Hepatic stellate cell (primary cell): ENCODE measurements around the gene TSPOAP1.
"Not testable (repeated sequence)": the region's sequence is repeated elsewhere in the genome, so short reads cannot be mapped to it uniquely, and the experiment has no call there.

Source experiments
- DNase-seq: peaks from one replicate; pipeline ENCODE4 v3.0.0; 2011; ENCODE audit warnings: low spot score

The TSPOAP1 gene

DNA sequence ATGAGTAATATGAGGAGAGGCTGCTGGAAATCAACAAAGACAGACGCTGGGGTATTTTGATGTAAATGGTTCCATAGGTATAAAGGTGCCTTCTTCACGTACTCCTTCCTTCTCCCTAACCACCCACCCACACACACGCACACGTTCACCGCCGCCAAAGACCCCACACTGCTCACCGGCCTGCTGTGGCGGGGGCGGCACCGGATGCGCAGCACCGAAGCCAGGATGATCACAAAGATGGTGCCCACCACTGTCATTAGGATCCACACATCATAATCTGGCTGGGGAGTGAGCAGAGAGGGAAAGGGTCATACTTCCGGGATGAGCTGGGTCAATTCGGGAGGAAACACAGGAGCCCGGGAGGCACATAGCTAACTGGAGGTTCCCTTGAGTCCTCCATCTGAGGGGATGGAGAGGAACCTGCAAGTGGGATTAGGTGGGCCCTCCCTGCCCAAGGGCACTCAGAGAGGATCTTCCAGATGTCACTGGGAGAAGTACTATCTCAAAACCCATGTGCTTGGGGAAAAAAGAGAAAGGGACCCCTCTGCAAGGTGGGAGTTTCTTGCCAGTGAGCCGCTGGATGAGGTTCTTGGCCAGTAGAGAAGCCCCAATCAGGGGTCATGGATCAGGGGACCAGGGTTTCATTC, 33.9 kb upstream of the TSPOAP1 start:
- no peak for DNase-seq

DNA sequence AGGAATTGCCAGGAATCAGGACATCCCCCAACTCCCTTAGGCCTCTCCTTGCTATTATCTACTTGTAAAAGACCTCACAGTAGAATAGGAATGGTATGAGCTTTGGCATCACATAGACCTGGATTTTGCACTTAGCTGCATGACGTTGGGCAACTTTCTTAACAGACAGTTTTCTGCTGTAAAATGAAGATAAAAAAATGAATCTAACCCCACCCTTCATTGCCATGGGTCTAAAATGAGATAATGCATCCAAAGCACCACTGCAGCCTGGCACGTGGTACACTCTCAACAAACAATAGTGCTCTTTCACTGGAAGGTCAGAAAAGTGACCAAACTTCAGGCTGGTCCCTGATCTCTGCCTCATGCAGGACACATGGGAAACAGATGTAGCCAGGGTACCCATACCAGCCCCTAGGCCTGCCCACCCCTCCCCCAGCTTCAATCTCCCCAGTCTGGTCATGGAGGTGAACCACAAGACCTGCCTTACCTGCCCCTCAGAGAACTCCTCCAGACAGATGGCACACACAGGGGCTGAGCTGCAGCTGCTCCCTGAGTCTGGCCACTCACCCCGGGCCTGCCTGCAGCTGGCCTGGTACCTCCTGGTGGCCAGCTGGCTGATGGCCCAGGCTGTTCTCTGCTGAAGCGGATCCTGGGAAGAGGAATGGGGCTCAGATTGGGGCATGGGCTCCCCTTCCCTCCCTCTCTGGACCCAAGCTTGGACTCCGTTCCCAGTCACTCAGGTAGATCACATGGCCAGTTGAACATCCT, 31.9 kb upstream of the TSPOAP1 start:
- no peak for DNase-seq

DNA sequence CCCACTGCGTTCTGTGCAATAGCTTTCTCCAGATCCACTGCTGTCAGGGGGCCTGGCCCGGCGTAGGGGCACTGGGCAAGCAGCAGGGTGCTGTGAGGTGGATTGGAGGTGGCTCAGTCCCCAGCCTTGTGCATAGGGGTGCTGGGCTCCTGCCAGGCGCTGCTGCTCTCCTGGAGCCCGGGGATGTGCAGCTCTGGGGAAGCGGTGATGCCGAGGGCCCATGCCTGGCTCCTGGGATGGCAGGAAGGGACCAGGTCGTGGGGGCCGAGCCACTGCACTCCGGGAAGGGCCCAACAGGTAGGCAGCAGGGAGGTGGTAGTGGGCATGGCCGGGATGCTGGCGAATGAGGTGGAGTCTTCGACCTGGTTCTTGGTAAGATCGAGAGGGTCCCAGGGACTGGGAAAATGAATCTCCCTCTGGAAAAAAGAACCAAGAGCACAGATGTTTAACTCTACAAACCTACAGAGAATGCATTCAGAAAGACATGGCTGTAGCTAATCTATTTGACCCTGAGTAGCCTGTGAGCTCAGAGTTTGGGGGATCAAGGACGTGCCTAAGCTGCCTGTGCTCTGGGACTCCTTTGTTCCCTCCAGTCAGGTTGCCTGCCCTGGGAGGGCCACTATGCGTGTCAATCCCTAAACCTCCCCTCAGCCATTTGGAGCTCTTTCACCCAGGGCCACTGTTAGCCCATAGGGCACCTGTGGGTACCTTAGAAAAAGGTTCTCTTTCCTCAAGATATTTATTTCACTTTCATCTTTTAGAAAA, 30.0 kb upstream of the TSPOAP1 start:
- no peak for DNase-seq

DNA sequence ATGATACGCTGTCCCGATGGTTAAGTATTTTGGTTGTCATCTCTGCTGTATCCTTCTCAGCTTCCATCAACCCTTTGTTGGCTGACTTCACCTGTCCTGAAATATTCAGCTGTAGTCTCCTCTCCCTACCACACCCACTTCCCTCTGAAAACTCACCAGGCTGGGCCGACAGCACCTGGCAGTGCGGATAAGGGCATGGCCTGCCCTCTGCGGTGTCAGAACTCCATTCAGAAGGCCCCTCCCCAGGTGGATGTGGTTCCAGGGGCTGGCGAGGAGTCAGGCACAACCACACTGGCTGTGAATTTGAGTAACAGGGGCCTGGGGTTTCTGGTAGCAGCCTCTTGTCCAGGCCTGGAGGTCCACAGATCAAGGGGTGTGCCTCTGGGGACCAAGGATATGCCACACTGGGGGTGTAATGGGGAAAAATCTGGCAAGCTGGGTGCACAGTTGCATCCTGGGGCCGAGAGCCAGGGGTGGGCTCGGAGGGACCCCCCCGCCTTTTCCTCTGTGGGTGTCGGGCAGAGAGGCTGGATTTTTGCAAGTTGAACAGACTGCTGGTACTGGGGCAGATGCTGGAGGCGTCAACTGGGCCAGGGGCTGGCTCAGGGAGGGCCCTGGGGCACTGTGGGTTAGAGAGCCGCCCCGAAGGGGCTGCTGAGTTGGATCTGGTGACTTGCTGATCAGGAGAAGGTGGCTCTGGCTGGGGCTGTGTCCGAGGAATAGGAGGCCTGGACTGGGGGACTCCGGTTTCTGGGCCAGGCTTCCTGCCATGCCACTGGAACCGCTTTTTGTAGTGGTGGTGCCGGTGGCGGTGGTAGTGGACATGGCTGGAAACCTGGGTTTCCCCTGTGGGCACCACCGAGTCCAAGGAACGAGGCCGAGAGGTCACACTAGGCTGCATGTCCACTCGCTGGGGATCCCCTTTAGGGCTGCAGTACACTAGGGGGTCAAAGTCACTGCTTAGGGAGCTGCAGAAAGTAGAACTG, 29.0 kb upstream of the TSPOAP1 start:
- no peak for DNase-seq

DNA sequence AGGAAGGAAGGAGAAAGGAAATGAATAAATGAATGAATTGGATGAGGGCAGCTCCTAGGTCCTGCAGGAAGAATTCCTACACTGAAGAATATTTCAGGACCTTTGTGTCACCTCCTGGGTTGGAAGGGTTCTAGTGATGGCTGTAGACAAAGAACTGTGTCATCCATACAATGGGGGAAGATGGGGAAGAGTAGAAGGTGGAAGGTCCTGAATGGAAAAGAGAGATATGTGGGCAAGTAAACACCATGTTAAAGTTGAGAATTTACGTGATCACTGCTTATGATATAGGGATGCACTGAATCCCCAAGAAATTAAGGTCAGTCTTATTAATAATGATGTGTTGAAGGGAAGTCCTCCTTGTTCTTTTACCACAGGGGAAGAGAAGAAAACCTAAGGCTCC, 27.6 kb upstream of the TSPOAP1 start:
- no peak for DNase-seq

DNA sequence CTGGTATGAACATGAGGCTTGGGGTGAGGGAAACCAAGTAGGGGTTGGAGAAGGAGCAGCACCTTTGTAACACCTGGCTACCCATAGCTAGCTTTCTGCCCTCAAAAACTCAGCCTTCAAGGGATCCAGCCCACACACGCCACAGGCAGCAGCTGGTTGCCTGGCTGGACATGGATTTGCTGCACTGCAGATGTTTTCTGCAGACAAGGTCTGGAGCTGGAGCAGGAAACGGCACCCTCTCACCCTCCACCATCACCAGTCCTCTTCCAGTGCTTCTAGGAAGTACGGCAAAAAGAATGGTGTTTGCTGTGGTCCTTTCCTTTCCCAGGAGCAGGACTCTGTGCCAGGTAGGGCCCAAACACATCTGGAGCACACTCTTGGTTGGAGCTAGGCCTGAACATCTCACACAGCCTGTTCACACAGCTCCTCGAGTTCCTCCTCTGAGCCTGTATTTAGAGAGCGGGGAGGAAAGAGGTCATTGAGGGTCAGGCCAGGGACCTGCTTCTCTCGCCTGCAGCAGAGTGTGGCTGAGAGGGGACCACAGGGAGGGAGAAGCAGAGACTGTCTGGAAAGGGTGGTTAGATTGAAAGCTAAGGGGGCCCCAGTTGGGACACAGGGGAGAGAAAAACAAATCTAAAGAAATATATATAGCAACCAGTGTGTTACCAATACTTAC, 26.1 kb upstream of the TSPOAP1 start:
- no peak for DNase-seq

DNA sequence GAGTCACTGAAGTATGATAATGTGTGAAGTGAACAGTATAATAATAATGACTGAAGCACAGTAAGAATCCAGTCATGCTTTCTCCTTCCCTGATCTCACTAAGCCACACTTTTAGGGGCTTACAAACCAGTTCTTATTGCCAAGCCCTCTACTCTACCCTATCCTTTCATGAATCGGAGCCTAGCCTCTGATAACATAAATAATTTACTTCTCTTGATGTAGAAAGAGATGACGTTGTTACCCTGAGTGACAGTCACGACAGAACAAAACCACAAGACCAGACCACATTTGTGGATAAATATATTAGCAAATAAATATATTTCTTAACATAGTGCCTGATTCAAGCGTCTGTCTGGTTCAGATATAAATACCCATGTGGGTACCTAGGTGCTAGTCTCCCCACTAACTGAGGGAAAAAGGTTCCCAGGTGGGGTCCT, 24.8 kb upstream of the TSPOAP1 start:
- no peak for DNase-seq

DNA sequence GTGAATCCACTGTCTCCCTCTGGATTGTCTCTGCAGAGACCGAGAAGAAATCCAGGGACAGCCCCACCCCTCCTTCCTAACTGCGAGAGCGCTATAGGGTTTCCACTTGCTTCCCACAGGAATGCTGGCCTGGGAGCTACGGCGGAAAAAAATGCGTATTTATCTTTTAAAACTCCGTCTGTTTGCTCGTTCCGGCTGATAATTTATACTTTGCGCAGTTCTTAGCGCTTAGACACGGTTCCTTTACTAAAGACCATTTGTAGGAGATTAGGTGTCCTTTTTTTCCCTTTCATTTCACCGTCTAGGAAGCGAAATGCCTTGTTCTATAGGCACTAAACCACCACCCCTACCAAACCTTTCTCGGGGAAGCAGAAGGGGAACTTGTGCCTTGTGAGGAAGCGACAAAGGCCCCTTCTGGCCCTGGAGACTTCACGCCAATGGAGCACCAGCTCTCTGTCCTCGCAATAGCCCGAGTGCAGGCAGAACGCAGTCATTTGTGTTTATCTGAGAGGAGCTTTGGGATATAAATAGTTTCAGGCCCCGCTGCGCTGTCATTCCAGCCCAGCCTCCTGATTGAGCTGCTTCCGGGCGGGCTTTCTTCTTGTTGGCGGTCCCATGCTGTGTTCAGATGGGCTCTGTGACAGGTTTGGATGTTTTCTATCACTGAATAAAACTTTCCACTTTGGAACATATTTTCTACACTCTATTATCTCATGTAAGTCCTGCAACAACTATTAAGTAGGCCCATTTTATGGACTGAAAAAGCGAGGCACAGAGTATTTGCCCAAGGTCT, 24.2 kb upstream of the TSPOAP1 start:
- peak; percentile 71 for DNase-seq

DNA sequence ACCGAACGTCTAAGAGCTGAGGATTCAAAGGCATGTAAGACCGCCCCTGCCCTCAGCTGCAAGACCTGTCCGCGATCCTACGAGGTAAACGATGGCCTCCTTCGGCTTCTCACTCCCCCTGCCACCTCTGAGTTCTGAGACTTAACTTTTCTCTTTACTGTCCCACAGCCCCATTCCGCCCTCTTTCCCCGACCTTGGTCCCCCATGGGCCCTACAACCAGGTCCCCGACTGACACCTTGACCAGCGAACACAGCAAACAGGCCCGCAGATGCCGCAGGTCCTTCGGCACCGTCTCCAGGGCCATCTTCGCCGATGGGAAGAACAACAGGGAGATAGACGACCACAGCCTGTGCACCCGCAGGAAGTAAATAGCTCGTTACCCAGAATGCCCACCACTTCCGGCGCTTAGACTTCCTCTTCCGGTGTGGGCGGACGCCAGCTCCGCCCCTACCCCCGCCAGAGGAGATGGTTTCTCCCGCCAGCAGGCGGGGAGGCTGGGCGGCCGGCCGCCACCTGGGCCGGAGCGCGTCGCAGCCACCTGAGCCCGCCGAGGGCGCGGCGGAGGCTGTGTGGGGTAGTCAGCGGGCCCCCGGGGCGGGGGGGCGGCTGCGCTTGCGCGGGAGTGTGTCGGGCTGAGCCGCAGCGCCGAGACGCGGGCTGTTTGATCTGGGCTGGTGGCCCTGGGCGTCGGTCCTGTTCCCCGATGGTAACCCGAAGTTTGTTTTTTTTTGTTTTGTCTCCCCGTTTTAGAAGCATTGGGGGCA, 23.4 kb upstream of the TSPOAP1 start, which contains the start of gene SUPT4H1:
Gene SUPT4H1 (minus strand): TSS at position 371 of the 765 bp plus-strand sequence. CDS start 66 bp downstream, at position 305.
- DNase-seq: peak; percentile 95

DNA sequence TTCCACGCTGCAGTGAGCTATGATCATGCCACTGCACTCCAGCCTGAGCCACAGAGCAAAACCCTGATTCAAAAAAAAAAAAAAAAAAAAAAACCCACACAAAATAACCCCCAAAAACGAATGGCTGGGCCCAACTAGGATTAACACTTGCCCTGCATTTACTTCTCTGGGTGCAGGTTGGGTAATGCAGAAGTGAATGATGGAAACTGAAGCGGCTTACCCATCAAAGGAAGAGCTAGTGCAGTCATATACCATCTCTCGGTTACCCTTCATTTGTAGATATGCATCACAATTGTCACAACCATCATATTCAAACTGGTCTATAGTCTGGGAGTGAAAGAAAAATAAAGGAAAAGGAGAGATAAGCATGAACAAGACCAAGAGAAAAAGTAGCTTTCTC, 22.6 kb upstream of the TSPOAP1 start:
- DNase-seq: no peak

DNA sequence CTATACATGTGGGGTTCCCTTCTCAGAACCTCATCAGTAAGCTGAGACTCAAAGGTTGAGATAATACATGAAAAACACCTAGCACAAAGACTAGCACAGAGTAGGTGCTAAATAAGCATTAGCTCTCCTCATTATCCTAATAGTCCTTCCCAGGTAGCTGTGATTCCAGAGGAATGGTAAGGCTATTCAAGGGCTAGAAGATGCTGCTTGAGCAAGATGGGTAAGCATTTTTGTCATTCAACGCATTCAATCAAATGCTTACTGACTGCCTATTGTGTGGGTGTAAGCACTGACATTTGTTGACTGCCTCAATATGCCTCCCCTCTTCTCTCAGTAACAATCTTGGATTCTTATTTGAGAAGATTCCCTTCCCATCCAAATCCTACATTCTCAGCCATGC, 19.4 kb upstream of the TSPOAP1 start:
- DNase-seq: no peak

DNA sequence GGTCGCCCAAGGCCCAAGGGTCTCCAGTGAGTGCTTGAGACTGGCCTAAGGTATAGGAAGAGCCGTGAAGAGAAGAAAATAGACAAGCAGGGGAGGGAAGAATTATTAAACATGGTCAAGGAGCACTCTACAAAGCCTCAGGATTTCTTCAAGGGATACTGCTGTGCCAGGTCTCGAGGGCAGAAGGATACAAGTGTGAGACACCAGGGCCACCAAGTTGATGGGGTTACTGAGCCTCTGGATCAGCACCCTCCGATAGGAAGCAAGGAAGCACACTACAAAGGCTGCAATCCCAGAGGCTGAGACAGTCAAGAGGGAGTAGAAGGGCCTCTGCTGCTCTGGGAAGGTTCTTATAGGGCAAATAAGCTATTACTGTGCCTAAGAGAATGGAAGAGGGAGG, 16.9 kb upstream of the TSPOAP1 start:
- DNase-seq: no peak

DNA sequence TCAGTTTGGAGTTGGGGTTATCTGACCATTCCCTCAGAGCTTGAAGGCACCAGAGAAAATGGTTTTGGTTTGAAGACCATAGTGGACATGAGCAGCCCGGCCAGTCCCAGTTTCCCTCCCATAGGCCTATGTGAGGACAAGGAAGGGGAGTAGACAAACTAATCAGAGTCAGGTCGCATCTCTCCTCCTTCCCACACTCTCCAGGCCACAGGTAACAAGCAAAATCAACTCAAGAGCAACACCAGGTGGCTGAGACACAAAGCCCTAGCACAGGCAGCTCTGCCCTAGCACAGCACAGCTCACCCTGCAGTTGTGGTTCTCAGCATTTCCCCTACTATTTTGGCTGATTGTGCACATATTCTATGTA, 16.2 kb upstream of the TSPOAP1 start:
- no peak for DNase-seq

DNA sequence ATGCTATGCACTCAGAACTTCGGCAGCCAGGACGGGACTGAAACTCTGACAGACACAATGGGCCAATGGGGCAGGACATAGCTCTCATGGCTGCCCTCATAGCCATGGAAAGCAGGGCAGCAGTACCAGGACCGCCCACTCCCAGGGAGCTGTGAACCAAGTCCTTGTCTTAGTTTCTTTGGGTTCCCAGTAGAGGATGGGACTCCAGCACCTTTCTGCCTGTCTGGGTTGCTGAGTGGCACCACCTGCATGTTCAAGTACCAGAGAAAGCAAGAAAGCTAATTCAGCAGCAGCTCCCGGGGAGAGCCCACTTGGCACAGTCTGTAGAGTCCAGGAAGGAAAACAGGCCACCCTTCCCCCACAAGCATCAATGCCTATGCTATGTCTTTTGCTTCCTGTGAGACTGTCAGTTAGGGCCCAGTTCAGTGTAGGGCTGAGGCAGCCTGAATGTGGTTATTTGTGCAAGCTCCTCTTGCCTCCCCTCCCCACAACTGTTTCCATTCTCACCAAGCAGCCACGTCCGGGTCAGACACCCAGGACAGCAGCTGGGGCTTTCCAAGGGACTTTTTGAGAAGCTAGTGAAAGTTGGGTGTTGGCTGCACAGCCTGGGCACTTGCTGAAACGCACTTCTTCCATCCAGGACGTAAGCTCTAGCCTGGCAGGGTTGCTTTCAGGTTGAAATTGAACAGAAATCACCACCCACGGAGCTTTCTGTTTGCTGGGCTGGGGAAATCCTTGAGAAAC, 15.6 kb upstream of the TSPOAP1 start:
- no peak for DNase-seq

DNA sequence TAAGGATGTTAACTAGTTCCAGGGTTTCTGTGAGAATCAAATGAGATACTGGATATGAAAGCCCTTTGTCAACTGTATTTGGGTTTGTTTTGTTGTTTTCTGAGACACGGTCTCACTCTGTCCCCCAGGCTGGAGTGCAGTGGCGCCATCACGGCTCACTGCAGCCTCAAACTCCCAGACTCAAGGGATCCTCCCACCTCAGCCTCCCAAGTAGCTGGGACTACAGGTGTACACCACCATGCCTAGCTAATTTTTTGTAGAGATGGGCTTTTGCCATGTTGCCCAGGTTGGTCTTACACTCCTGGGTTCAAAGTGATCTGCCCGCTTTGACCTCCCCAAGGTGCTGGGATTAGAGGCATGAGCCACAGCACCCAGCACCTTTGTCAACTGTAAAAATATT, 14.5 kb upstream of the TSPOAP1 start:
- no peak for DNase-seq

DNA sequence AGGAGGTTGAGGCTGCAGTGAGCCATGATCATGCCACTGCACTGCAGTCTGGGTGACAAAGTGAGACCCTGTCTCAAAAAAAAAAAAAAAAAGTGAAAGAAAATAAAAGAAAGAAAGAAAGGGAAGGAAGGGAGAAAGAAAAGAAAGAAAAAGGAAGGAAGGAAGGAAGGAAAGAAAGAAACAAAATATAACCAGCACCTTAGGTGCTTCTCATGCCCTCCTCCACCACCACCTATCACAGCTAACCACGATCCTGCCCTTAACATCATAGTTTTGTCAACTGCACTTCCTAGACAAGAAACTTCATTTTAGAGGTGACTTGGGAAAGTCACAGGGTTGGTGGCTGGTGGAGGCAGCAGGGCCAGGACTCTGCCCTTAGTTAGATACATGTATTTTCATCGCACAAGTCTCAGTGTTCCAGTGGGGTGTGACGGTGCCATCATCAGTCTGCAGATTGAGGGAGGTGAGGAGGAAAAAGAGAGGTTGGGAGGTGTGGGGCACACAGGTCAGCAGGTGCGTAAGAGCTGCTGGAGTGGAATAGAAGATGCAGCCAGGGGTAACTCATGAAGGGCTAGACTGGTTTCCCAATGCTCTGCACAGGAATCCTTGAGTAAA, 13.4 kb upstream of the TSPOAP1 start:
- DNase-seq: no peak

DNA sequence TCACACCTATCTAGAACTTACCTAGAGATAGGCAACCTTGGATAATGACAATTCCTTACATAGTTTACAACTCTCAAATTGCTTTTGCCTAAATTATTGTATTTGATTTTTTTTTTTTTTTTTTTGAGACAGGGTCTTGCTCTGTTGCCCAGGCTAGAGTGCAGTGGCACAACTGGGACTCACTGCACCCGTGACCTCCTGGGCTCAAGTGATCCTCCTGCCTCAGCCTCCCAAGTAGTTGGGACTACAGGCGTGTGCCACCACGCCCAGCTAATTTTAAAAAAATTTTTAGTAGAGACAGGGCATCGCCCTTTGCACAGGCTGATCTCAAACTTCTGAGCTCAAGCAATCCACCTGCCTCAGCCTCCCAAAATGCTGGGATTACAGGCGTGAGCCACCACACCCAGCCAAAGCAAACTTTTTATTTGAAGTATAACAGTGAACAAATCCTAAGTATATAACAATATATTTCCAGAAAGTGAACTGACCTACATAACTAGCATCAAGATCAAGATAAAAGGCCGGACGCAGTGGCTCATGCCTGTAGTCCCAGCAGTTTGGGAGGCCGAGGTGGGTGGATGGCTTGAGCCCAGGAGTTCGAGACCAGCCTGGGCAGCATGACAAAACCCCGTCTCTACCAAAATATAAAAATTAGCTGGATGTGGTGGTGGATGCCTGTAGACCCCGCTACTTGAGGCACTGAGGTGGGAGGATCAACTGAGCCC, 12.7 kb upstream of the TSPOAP1 start:
- DNase-seq: not testable (repeated sequence)

DNA sequence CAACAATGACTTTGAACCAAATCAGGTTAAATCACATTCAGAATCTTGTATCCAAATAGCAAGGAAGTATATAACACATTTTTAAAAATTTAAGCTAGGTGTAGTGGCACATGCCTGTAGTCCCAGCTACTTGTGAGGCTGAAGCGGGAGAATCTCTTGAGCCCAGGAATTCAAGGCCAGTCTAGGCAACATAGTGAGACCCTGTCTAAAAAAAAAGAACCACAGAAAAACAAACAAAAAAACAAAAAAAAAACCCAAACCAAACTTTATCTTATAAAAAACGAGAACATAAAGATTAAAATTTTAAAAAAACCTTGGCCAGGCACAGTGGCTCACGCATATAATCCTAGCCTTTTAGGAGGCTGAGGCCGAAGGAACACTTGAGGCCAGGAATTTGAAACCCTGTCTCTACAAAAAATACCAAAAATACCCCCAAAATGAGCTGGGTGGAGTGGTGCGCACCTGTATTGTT, 11.8 kb upstream of the TSPOAP1 start:
- DNase-seq: no peak
